ENCODE measurements around the gene DBR1.

Gene DBR1

GRCh38 chr3:138203938-138204337 is 29.2 kb upstream of the DBR1 start:
- H3K9me3 ChIP-seq (ENCODE audit: control insufficient read depth, low read length): no peaks in the 10 kb centered on the region
- no peaks in the 10 kb centered on the region for H3K27me3 ChIP-seq (replicated peaks; ENCODE audit: control insufficient read depth, insufficient read depth, low read length)
- no peak overlapping the region for H3K4me3 ChIP-seq (ENCODE audit: low read length)

GRCh38 chr3:138202945-138203701 is 28.4 kb upstream of the DBR1 start:
- H3K9me3 ChIP-seq (ENCODE audit: control insufficient read depth, low read length): no peaks in the 10 kb centered on the region
- peaks cover 18% of the 10 kb centered on the region for H3K4me1 ChIP-seq (ENCODE audit: control insufficient read depth, insufficient read depth, low read length)
- no peak for DNase-seq (ENCODE audit: low read depth)
- H3K9ac ChIP-seq (ENCODE audit: low read length): no peak overlapping the region
- peaks cover 37% of the 10 kb centered on the region for H3K36me3 ChIP-seq (ENCODE audit: control insufficient read depth, insufficient read depth, low read length, severe bottlenecking)
- no peak overlapping the region for H3K4me3 ChIP-seq (ENCODE audit: low read length)
- H3K27me3 ChIP-seq (replicated peaks; ENCODE audit: control insufficient read depth, insufficient read depth, low read length): no peaks in the 10 kb centered on the region

More at GRCh38 chr3:138203938-138204337, 29.2 kb upstream of the DBR1 start:
- DNase-seq (ENCODE audit: low read depth): no peak
- peaks cover 18% of the 10 kb centered on the region for H3K4me1 ChIP-seq (ENCODE audit: control insufficient read depth, insufficient read depth, low read length)
- H3K36me3 ChIP-seq (ENCODE audit: control insufficient read depth, insufficient read depth, low read length, severe bottlenecking): peaks cover 37% of the 10 kb centered on the region
- no peak overlapping the region for H3K9ac ChIP-seq (ENCODE audit: low read length)

GRCh38 chr3:138200424-138200823 is 25.7 kb upstream of the DBR1 start:
- H3K9ac ChIP-seq (ENCODE audit: low read length): no peak overlapping the region
- H3K4me1 ChIP-seq (ENCODE audit: control insufficient read depth, insufficient read depth, low read length): peaks cover 25% of the 10 kb centered on the region
- DNase-seq (ENCODE audit: low read depth): no peak
- H3K36me3 ChIP-seq (ENCODE audit: control insufficient read depth, insufficient read depth, low read length, severe bottlenecking): peaks cover 20% of the 10 kb centered on the region
- no peaks in the 10 kb centered on the region for H3K27me3 ChIP-seq (replicated peaks; ENCODE audit: control insufficient read depth, insufficient read depth, low read length)
- H3K9me3 ChIP-seq (ENCODE audit: control insufficient read depth, low read length): no peaks in the 10 kb centered on the region
- H3K4me3 ChIP-seq (ENCODE audit: low read length): no peak overlapping the region

- peaks cover 25% of the 10 kb centered on the region for H3K4me1 ChIP-seq (ENCODE audit: control insufficient read depth, insufficient read depth, low read length)
- no peaks in the 10 kb centered on the region for H3K27me3 ChIP-seq (replicated peaks; ENCODE audit: control insufficient read depth, insufficient read depth, low read length)
- no peak for DNase-seq (ENCODE audit: low read depth)
Observed at GRCh38 chr3:138199851-138200250, 25.1 kb upstream of the DBR1 start.

GRCh38 chr3:138197524-138197923 is 22.8 kb upstream of the DBR1 start:
- Histone ChIP-seq H3K27me3 (replicated peaks; ENCODE audit: control insufficient read depth, insufficient read depth, low read length) (no peaks in the 10 kb centered on the region), H3K9ac (ENCODE audit: low read length) (no peak overlapping the region), H3K4me3 (ENCODE audit: low read length) (no peak overlapping the region), H3K4me1 (ENCODE audit: control insufficient read depth, insufficient read depth, low read length) (peaks cover 22% of the 10 kb centered on the region), H3K9me3 (ENCODE audit: control insufficient read depth, low read length) (no peaks in the 10 kb centered on the region), H3K36me3 (ENCODE audit: control insufficient read depth, insufficient read depth, low read length, severe bottlenecking) (peaks cover 10% of the 10 kb centered on the region)
- no peak for DNase-seq (ENCODE audit: low read depth)

More at GRCh38 chr3:138199851-138200250, 25.1 kb upstream of the DBR1 start:
- H3K9me3 ChIP-seq (ENCODE audit: control insufficient read depth, low read length): no peaks in the 10 kb centered on the region
- H3K4me3 ChIP-seq (ENCODE audit: low read length): no peak overlapping the region
- peaks cover 17% of the 10 kb centered on the region for H3K36me3 ChIP-seq (ENCODE audit: control insufficient read depth, insufficient read depth, low read length, severe bottlenecking)
- H3K9ac ChIP-seq (ENCODE audit: low read length): no peak overlapping the region

- Histone ChIP-seq H3K4me3 (ENCODE audit: low read length) (no peak overlapping the region), H3K36me3 (ENCODE audit: control insufficient read depth, insufficient read depth, low read length, severe bottlenecking) (peaks cover 10% of the 10 kb centered on the region), H3K9ac (ENCODE audit: low read length) (no peak overlapping the region), H3K27me3 (replicated peaks; ENCODE audit: control insufficient read depth, insufficient read depth, low read length) (no peaks in the 10 kb centered on the region), H3K4me1 (ENCODE audit: control insufficient read depth, insufficient read depth, low read length) (peaks cover 22% of the 10 kb centered on the region), H3K9me3 (ENCODE audit: control insufficient read depth, low read length) (no peaks in the 10 kb centered on the region)
- DNase-seq (ENCODE audit: low read depth): peak; percentile 55
Observed at GRCh38 chr3:138197058-138197457, 22.3 kb upstream of the DBR1 start.

- Histone ChIP-seq H3K4me1 (ENCODE audit: control insufficient read depth, insufficient read depth, low read length) (peaks cover 28% of the 10 kb centered on the region), H3K9ac (ENCODE audit: low read length) (no peak overlapping the region), H3K9me3 (ENCODE audit: control insufficient read depth, low read length) (no peaks in the 10 kb centered on the region), H3K36me3 (ENCODE audit: control insufficient read depth, insufficient read depth, low read length, severe bottlenecking) (peaks cover 16% of the 10 kb centered on the region), H3K4me3 (ENCODE audit: low read length) (no peak overlapping the region), H3K27me3 (replicated peaks; ENCODE audit: control insufficient read depth, insufficient read depth, low read length) (no peaks in the 10 kb centered on the region)
- no peak for DNase-seq (ENCODE audit: low read depth)
Observed at GRCh38 chr3:138196023-138196422, 21.3 kb upstream of the DBR1 start.

GRCh38 chr3:138195481-138195880 is 20.8 kb upstream of the DBR1 start:
- H3K9me3 ChIP-seq (ENCODE audit: control insufficient read depth, low read length): no peaks in the 10 kb centered on the region
- H3K27me3 ChIP-seq (replicated peaks; ENCODE audit: control insufficient read depth, insufficient read depth, low read length): no peaks in the 10 kb centered on the region
- H3K9ac ChIP-seq (ENCODE audit: low read length): no peak overlapping the region
- DNase-seq (ENCODE audit: low read depth): no peak
- H3K36me3 ChIP-seq (ENCODE audit: control insufficient read depth, insufficient read depth, low read length, severe bottlenecking): peaks cover 20% of the 10 kb centered on the region
- H3K4me3 ChIP-seq (ENCODE audit: low read length): no peak overlapping the region
- H3K4me1 ChIP-seq (ENCODE audit: control insufficient read depth, insufficient read depth, low read length): peaks cover 31% of the 10 kb centered on the region

GRCh38 chr3:138188013-138188730 is 13.5 kb upstream of the DBR1 start:
- H3K9ac ChIP-seq (ENCODE audit: low read length): peak overlapping the region; percentile 99
- peaks cover 38% of the 10 kb centered on the region for H3K4me1 ChIP-seq (ENCODE audit: control insufficient read depth, insufficient read depth, low read length)
- H3K9me3 ChIP-seq (ENCODE audit: control insufficient read depth, low read length): no peaks in the 10 kb centered on the region
- DNase-seq (ENCODE audit: low read depth): peak; percentile 85
- H3K36me3 ChIP-seq (ENCODE audit: control insufficient read depth, insufficient read depth, low read length, severe bottlenecking): peaks cover 14% of the 10 kb centered on the region
- peak overlapping the region; percentile 90 for H3K4me3 ChIP-seq (ENCODE audit: low read length)
- H3K27me3 ChIP-seq (replicated peaks; ENCODE audit: control insufficient read depth, insufficient read depth, low read length): no peaks in the 10 kb centered on the region

GRCh38 chr3:138187296-138188012 is 12.7 kb upstream of the DBR1 start, which contains the start of gene ARMC8:
Gene ARMC8 (plus strand): TSS chr3:138187301. CDS start chr3:138187555, 254 bp downstream.
- H3K9me3 ChIP-seq (ENCODE audit: control insufficient read depth, low read length): no peaks in the 10 kb centered on the region
- DNase-seq (ENCODE audit: low read depth): peak; percentile 75
- peaks cover 38% of the 10 kb centered on the region for H3K4me1 ChIP-seq (ENCODE audit: control insufficient read depth, insufficient read depth, low read length)
- H3K4me3 ChIP-seq (ENCODE audit: low read length): peak within 1 kb of the TSS; percentile 90
- peak within 1 kb of the TSS; percentile 99 for H3K9ac ChIP-seq (ENCODE audit: low read length)
- no peaks in the 10 kb centered on the region for H3K27me3 ChIP-seq (replicated peaks; ENCODE audit: control insufficient read depth, insufficient read depth, low read length)
- H3K36me3 ChIP-seq (ENCODE audit: control insufficient read depth, insufficient read depth, low read length, severe bottlenecking): peaks cover 11% of the 10 kb centered on the region

GRCh38 chr3:138186803-138187295 is 12.1 kb upstream of the DBR1 start:
- Histone ChIP-seq H3K9ac (ENCODE audit: low read length) (peak overlapping the region; percentile 99), H3K36me3 (ENCODE audit: control insufficient read depth, insufficient read depth, low read length, severe bottlenecking) (peaks cover 10% of the 10 kb centered on the region), H3K4me1 (ENCODE audit: control insufficient read depth, insufficient read depth, low read length) (peaks cover 38% of the 10 kb centered on the region), H3K9me3 (ENCODE audit: control insufficient read depth, low read length) (no peaks in the 10 kb centered on the region), H3K4me3 (ENCODE audit: low read length) (peak overlapping the region; percentile 90), H3K27me3 (replicated peaks; ENCODE audit: control insufficient read depth, insufficient read depth, low read length) (no peaks in the 10 kb centered on the region)
- peak; percentile 94 for DNase-seq (ENCODE audit: low read depth)

Data from adipocyte (in vitro differentiated cells).